Transverse colon (tissue), 4 donors: ENCODE data around the gene FETUB. TPM values are rescaled to one million over a fixed set of nuclear protein-coding genes. Genes with fewer than 3 reads are reported as not detected.

Experiments
- DNase-seq: peaks from one replicate; pipeline ENCODE4 v3.0.0-alpha.2; 2019
- H3K27ac ChIP-seq, 4 donors: fragments of 200-600 bp; sonication (generic); 2 replicates each; pipeline ENCODE4 v1.5.1; 2016 to 2018; ENCODE audit warnings: inconsistent platforms in 4 of 4
- H3K27me3 ChIP-seq: fragments of 200-600 bp; sonication (generic); 2 replicates; pipeline ENCODE4 v1.5.1; 2017; ENCODE audit warnings: inconsistent platforms
- H3K36me3 ChIP-seq, 4 donors: fragments of 200-600 bp; sonication (generic); 2 replicates each; pipeline ENCODE4 v1.5.1; 2017 to 2019; ENCODE audit warnings: inconsistent platforms in 4 of 4
- H3K4me1 ChIP-seq, 4 donors: fragments of 200-600 bp; sonication (generic); 2 replicates each; pipeline ENCODE4 v1.5.1; 2017 to 2020; ENCODE audit warnings: inconsistent platforms in 4 of 4
- H3K4me3 ChIP-seq, 4 donors: fragments of 200-600 bp; sonication (generic); 1 replicate in 1 of 4; 2 replicates in 3 of 4; pipeline versions ENCODE4 v1.5.1 to v1.6.1; 2017 to 2019; ENCODE audit warnings: inconsistent platforms in 4 of 4
- H3K9me3 ChIP-seq, 2 donors: fragments of 200-600 bp; sonication (generic); 2 replicates each; pipeline ENCODE4 v1.5.1; 2017 to 2019; ENCODE audit warnings: inconsistent platforms in 2 of 2
- EP300 ChIP-seq: sonication (generic); formaldehyde crosslinking; IDR thresholded peaks from one replicate; pipeline ENCODE4 v1.6.1; 2017; ENCODE audit warnings: antibody characterized with exemption, low read depth
- POLR2A ChIP-seq: fragments of 450-650 bp; IDR thresholded peaks from one replicate; pipeline ENCODE4 v1.6.1; 2016; ENCODE audit warnings: antibody characterized with exemption, mild to moderate bottlenecking, moderate library complexity
- POLR2AphosphoS5 ChIP-seq, 3 donors: sonication (generic); formaldehyde crosslinking; IDR thresholded peaks; one replicate each; pipeline ENCODE4 v1.6.1; 2016; ENCODE audit warnings: antibody characterized with exemption in 3 of 3
- WGBS, 2 donors: methylation state at CpG; one replicate each; pipeline ENCODE4 v1.1.5; 2018; ENCODE audit warnings: low coverage in 1 of 2; 5-methylcytosine and 5-hydroxymethylcytosine counted together
- in situ Hi-C, 4 donors: fragments of 200-750 bp; cut with MboI; loops; one replicate each; pipeline versions ENCODE4 v1.15.0 to v1.15.1; 2017; ENCODE audit warnings: low sequenced_read_pairs in 3 of 4, low pct_ligation_motif_present in 1 of 4, low pct_unique_long_range_greater_than_20kb in 1 of 4
- intact Hi-C: fragments of 100-400 bp; cut with DNase I; formaldehyde crosslinking; loops from one replicate; pipeline ENCODE4 v1.15.1; 2023; ENCODE audit warnings: low total_unique reads
- total RNA-seq, 4 donors: library from RNA; depleted of rRNA; stranded (reverse); fragments of >200 nt; gene quantifications; one replicate each; pipeline ENCODE4 v1.1.0, GENCODE V29; 2016
- TF ChIP-seq, protein P1 (sequence below), 5 experiments: fragments of 200-600 bp in 3 of 5; fragments of 450-650 bp in 2 of 5; sonication (generic) in 3 of 5; IDR thresholded peaks; 1 replicate in 2 of 5; 2 replicates in 3 of 5; pipeline ENCODE4 v1.5.1; 2016 to 2017; ENCODE audit warnings: antibody characterized with exemption in 5 of 5, inconsistent platforms in 3 of 5, mild to moderate bottlenecking in 2 of 5, moderate library complexity in 1 of 5

FETUB gene
- total RNA-seq, 4 donors from 2014 or later, result not detected

DNA sequence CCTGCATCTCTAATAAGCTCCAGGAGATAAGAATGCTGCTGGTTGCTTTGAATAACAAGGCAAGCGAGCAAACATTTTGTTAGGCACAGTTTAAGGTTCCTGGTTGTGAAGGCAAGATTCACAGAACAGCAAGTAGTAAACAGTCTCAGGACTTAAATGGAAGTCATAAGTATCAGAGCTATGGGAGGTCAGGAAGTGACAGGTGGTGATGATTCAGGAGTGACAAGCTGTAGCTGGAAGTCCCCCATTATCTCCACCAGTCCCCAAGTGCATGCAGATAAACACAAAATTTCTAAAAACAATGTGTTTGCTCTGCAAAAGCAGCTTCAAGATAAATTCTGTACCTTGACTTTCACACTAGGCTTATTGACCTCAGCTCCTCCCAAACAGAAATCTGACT, 3.3 kb downstream of the FETUB start:
- TF ChIP-seq EP300 (no peak), POLR2A (no peak), POLR2AphosphoS5 (IDR thresholded peaks at IDR 0.05) (no peak)
- TF ChIP-seq, protein P1, sequence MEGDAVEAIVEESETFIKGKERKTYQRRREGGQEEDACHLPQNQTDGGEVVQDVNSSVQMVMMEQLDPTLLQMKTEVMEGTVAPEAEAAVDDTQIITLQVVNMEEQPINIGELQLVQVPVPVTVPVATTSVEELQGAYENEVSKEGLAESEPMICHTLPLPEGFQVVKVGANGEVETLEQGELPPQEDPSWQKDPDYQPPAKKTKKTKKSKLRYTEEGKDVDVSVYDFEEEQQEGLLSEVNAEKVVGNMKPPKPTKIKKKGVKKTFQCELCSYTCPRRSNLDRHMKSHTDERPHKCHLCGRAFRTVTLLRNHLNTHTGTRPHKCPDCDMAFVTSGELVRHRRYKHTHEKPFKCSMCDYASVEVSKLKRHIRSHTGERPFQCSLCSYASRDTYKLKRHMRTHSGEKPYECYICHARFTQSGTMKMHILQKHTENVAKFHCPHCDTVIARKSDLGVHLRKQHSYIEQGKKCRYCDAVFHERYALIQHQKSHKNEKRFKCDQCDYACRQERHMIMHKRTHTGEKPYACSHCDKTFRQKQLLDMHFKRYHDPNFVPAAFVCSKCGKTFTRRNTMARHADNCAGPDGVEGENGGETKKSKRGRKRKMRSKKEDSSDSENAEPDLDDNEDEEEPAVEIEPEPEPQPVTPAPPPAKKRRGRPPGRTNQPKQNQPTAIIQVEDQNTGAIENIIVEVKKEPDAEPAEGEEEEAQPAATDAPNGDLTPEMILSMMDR (IDR thresholded peaks at IDR 0.05), result no peak
- intact Hi-C loops, result no loop called here
- DNase-seq, result no peak
- H3K4me3 ChIP-seq, result no peak overlapping the region
- H3K4me1 ChIP-seq, result peaks cover 0 to 4% (median 0%) of the 10 kb centered on the region in 4 donors
- H3K27me3 ChIP-seq, result no peaks in the 10 kb centered on the region
- no peak overlapping the region for H3K27ac ChIP-seq
- WGBS, 2 donors, result 71 to 78% methylated on average over 1 of the region's 1 CpG
- no peaks in the 10 kb centered on the region for H3K9me3 ChIP-seq
- in situ Hi-C loops, result no loop called here
- no peaks in the 10 kb centered on the region for H3K36me3 ChIP-seq

DNA sequence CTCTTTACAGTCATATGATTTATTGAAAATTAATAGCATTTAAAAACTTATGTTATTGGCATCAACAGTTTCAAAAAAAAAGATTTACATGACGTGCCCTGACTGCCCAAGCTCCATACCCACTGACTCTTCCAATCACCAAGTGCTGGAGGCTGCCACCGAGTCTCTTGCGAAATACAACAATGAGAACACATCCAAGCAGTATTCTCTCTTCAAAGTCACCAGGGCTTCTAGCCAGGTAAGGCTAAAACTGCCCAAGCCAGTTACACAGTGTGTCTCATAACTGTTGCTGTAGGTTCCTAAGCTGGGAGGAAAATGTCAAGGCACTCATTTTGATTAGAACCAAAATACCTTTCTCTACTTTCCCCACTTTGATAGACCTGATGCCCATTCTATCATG, 4.5 kb downstream of the FETUB start:
- in situ Hi-C loops, result no loop called here
- H3K4me1 ChIP-seq, result no peaks in the 10 kb centered on the region
- no peaks in the 10 kb centered on the region for H3K9me3 ChIP-seq
- WGBS, 2 donors, result 79 to 90% methylated on average over 3 of the region's 3 CpGs
- H3K4me3 ChIP-seq, result no peak overlapping the region
- no peak for DNase-seq
- no peaks in the 10 kb centered on the region for H3K36me3 ChIP-seq
- intact Hi-C loops, result no loop called here
- no peak overlapping the region for H3K27ac ChIP-seq
- no peak for TF ChIP-seq POLR2A
- TF ChIP-seq, protein P1 (IDR thresholded peaks at IDR 0.05), result no peak
- no peak for TF ChIP-seq POLR2AphosphoS5 (IDR thresholded peaks at IDR 0.05)
- no peak for TF ChIP-seq EP300
- H3K27me3 ChIP-seq, result no peaks in the 10 kb centered on the region

DNA sequence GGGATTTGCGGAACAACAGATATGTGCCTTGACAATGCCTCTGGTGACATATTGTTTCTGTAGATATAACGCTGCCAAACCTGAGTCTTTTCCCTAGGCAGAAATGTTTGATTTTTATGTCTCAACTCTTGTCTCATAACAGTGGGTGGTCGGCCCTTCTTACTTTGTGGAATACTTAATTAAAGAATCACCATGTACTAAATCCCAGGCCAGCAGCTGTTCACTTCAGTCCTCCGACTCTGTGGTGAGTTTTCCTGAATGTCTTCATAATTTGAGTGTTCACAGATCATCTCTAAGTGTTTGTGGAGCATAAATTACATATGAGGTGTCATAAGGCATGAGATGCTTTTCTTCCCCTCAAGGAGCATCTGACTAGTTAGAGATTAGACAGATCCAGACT, 5.9 kb downstream of the FETUB start:
- TF ChIP-seq POLR2AphosphoS5 (IDR thresholded peaks at IDR 0.05) (no peak), POLR2A (no peak), EP300 (no peak)
- TF ChIP-seq, protein P1 (IDR thresholded peaks at IDR 0.05), result no peak
- 81 to 100% methylated on average over 1 to 4 of the region's 4 CpGs for WGBS, 2 donors
- DNase-seq, result no peak
- in situ Hi-C loops, result no loop called here
- Histone ChIP-seq H3K27me3 (no peaks in the 10 kb centered on the region), H3K4me1 (no peaks in the 10 kb centered on the region), H3K9me3 (no peaks in the 10 kb centered on the region), H3K36me3 (no peaks in the 10 kb centered on the region), H3K27ac (no peak overlapping the region), H3K4me3 (no peak overlapping the region)
- intact Hi-C loops, result no loop called here

DNA sequence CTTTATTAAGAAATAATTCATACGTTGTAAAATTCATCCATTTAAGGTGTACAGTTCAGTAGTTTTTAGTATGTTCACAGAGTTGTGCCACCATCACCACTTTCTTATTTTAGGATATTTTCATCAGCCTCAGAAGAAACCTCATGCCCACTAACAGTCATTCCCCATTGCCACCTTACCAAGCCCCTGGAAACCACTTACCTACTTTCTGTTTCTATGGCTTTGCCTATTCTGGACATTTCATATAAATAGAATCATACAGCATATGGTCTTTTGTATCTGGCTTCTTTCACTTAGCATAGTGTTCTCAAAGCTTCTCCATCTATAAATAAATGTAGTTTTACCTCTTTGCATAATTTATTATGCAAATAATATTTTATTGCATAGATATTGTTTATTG, 6.6 kb downstream of the FETUB start:
- H3K9me3 ChIP-seq, result no peaks in the 10 kb centered on the region
- no peaks in the 10 kb centered on the region for H3K4me1 ChIP-seq
- TF ChIP-seq, protein P1 (IDR thresholded peaks at IDR 0.05), result no peak
- TF ChIP-seq POLR2A, result no peak
- TF ChIP-seq EP300, result no peak
- no peak for TF ChIP-seq POLR2AphosphoS5 (IDR thresholded peaks at IDR 0.05)
- H3K27ac ChIP-seq, result no peak overlapping the region
- H3K36me3 ChIP-seq, result no peaks in the 10 kb centered on the region
- 73 to 84% methylated on average over 1 of the region's 1 CpG for WGBS, 2 donors
- DNase-seq, result no peak
- no peaks in the 10 kb centered on the region for H3K27me3 ChIP-seq
- in situ Hi-C loops, result no loop called here
- no peak overlapping the region for H3K4me3 ChIP-seq
- intact Hi-C loops, result no loop called here
